GM23338 (cell line): ENCODE results near the gene KIF21A. TPM values are rescaled to one million over a fixed set of nuclear protein-coding genes. Genes with fewer than 3 reads are reported as not detected.

ENCODE experiments used
- ATAC-seq: fragments of 200-7000 bp; cut with Tn5 transposase; 3 replicates; pipeline ENCODE4 v1.9.1; 2020
- DNase-seq: peaks from one replicate; pipeline ENCODE4 v3.0.0-alpha.2; 2015; ENCODE audit warnings: low spot score
- H2AFZ ChIP-seq: fragments of 200-600 bp; sonication (generic); 2 replicates; pipeline ENCODE4 v1.8.0; 2016; ENCODE audit warnings: antibody characterized with exemption, mild to moderate bottlenecking, moderate library complexity
- H3F3A ChIP-seq: fragments of 200-600 bp; sonication (generic); replicated peaks from 2 replicates; pipeline ENCODE4 v1.8.0; 2017; ENCODE audit warnings: antibody characterized with exemption, mixed run types, low read depth
- H3K27ac ChIP-seq: fragments of 200-600 bp; sonication (generic); 2 replicates; pipeline ENCODE4 v1.6.1; 2016; ENCODE audit warnings: low read depth
- H3K27me3 ChIP-seq: fragments of 200-600 bp; sonication (generic); 2 replicates; pipeline ENCODE4 v1.8.0; 2016; ENCODE audit warnings: mild to moderate bottlenecking, mixed run types, moderate library complexity; ENCODE audit not compliant: insufficient read depth
- H3K36me3 ChIP-seq: fragments of 200-600 bp; sonication (generic); 2 replicates; pipeline ENCODE4 v1.8.0; 2016; ENCODE audit warnings: mild to moderate bottlenecking; ENCODE audit not compliant: insufficient read depth
- H3K4me1 ChIP-seq: fragments of 200-600 bp; sonication (generic); 2 replicates; pipeline ENCODE4 v1.8.0; 2016; ENCODE audit warnings: mild to moderate bottlenecking, moderate library complexity; ENCODE audit not compliant: insufficient read depth
- H3K4me2 ChIP-seq: fragments of 200-600 bp; sonication (generic); 2 replicates; pipeline ENCODE4 v1.7.1; 2017; ENCODE audit warnings: mixed run types
- H3K4me3 ChIP-seq: fragments of 200-600 bp; sonication (generic); 2 replicates; pipeline ENCODE4 v1.6.1; 2016; ENCODE audit warnings: mixed run types
- H3K79me2 ChIP-seq: fragments of 200-600 bp; sonication (generic); replicated peaks from 2 replicates; pipeline ENCODE4 v1.8.0; 2017; ENCODE audit warnings: mild to moderate bottlenecking; ENCODE audit not compliant: insufficient read depth
- H3K9me2 ChIP-seq: fragments of 200-600 bp; sonication (generic); 2 replicates; pipeline ENCODE4 v1.8.0; 2017; ENCODE audit not compliant: insufficient read depth
- H4K20me1 ChIP-seq: fragments of 200-600 bp; sonication (generic); replicated peaks from 2 replicates; pipeline ENCODE4 v1.8.0; 2017; ENCODE audit warnings: mild to moderate bottlenecking; ENCODE audit not compliant: insufficient read depth
- H3K27ac Mint-ChIP-seq: 2 replicates; pipeline ENCODE4 v1.8.0; 2020; ENCODE audit warnings: inconsistent platforms, mild to moderate bottlenecking, moderate library complexity, mixed read lengths
- H3K27me3 Mint-ChIP-seq: 3 replicates; pipeline ENCODE4 v1.8.0; 2022; ENCODE audit warnings: low read depth, mild to moderate bottlenecking, moderate library complexity, mixed read lengths, inconsistent platforms; ENCODE audit not compliant: insufficient read depth, poor library complexity
- H3K36me3 Mint-ChIP-seq: 3 replicates; pipeline ENCODE4 v1.8.0; 2021; ENCODE audit warnings: low read depth, mild to moderate bottlenecking, inconsistent platforms, moderate library complexity, mixed read lengths
- H3K4me1 Mint-ChIP-seq: 3 replicates; pipeline ENCODE4 v1.8.0; 2020; ENCODE audit warnings: mild to moderate bottlenecking, inconsistent platforms, mixed read lengths
- H3K4me3 Mint-ChIP-seq: 3 replicates; pipeline ENCODE4 v1.8.0; 2021; ENCODE audit warnings: moderate library complexity, mild to moderate bottlenecking, inconsistent platforms, mixed read lengths
- H3K9me3 Mint-ChIP-seq: 3 replicates; pipeline ENCODE4 v1.8.0; 2020; ENCODE audit warnings: moderate library complexity, mild to moderate bottlenecking, inconsistent platforms, mixed read lengths
- CTCF ChIP-seq, 2 experiments: fragments of 200-600 bp in 1 of 2; sonication (generic) in 1 of 2; conservative IDR thresholded peaks; 2 replicates each; pipeline versions ENCODE4 v1.5.1 to v1.6.1; 2016 to 2017; ENCODE audit warnings: antibody characterized with exemption in 2 of 2, low read depth in 2 of 2, mild to moderate bottlenecking in 2 of 2, moderate library complexity in 1 of 2
- ETS1 ChIP-seq: IDR thresholded peaks from 2 replicates; pipeline ENCODE4 v1.6.1; 2016; ENCODE audit warnings: antibody characterized with exemption
- EZH2 ChIP-seq: fragments of 200-600 bp; sonication (generic); IDR thresholded peaks from one replicate; pipeline ENCODE4 v1.8.0; 2017; ENCODE audit warnings: antibody characterized with exemption, mild to moderate bottlenecking, low read depth; ENCODE audit not compliant: unreplicated experiment
- EZH2phosphoT487 ChIP-seq: fragments of 200-600 bp; sonication (generic); IDR thresholded peaks from one replicate; pipeline ENCODE4 v1.8.1; 2018; ENCODE audit warnings: antibody characterized with exemption; ENCODE audit not compliant: unreplicated experiment
- JUNB ChIP-seq: IDR thresholded peaks from one replicate; pipeline ENCODE4 v1.6.1; 2016; ENCODE audit warnings: antibody characterized with exemption; ENCODE audit not compliant: unreplicated experiment
- NANOG ChIP-seq: IDR thresholded peaks from 2 replicates; pipeline ENCODE4 v1.6.1; 2016; ENCODE audit warnings: antibody characterized with exemption, borderline replicate concordance
- POLR2AphosphoS5 ChIP-seq: IDR thresholded peaks from 2 replicates; pipeline ENCODE4 v1.6.1; 2016; ENCODE audit warnings: antibody characterized with exemption, low read depth
- STAT1 ChIP-seq: IDR thresholded peaks from one replicate; pipeline ENCODE4 v1.6.1; 2016; ENCODE audit warnings: antibody characterized with exemption; ENCODE audit not compliant: unreplicated experiment
- ZNF114 ChIP-seq: fragments of 250-450 bp; sonication (Bioruptor Pico); IDR thresholded peaks from 2 replicates; pipeline ENCODE4 v1.5.0; 2020; ENCODE audit warnings: mild to moderate bottlenecking, moderate library complexity
- ZNF331 ChIP-seq: fragments of 250-450 bp; sonication (Bioruptor Pico); IDR thresholded peaks from 2 replicates; pipeline ENCODE4 v1.5.0; 2020; ENCODE audit warnings: low read depth, mild to moderate bottlenecking, moderate library complexity
- polyA plus RNA-seq: library from polyadenylated mRNA; unstranded; fragments of >200 nt; fragmentation: Nextera tagmentation; extraction: Ambion mirVana; gene quantifications from 2 replicates; pipeline ENCODE4 v1.2.1, GENCODE V29; 2016
- total RNA-seq: library from RNA; depleted of rRNA; stranded (reverse); fragments of >200 nt; shearing (Covaris generic); gene quantifications from 2 replicates; pipeline ENCODE4 v1.2.3, GENCODE V29; 2014
- TF ChIP-seq, protein P1 (sequence below): fragments of 250-450 bp; sonication (Bioruptor Pico); IDR thresholded peaks from 2 replicates; pipeline ENCODE4 v1.5.0; 2020; ENCODE audit warnings: mild to moderate bottlenecking, moderate library complexity

The KIF21A gene
- total and polyA plus RNA-seq, 2 experiments from 2014 or later: 28.8 to 32.0 TPM

- Histone ChIP-seq H3K79me2 (no peaks in the 10 kb centered on the region), H2AFZ (no peak overlapping the region), H3K9me2 (no peaks in the 10 kb centered on the region), H3K36me3 (no peaks in the 10 kb centered on the region), H3F3A (no peaks in the 10 kb centered on the region), H3K27me3 (no peaks in the 10 kb centered on the region), H4K20me1 (no peaks in the 10 kb centered on the region), H3K4me2 (no peak overlapping the region), H3K4me3 (no peak overlapping the region), H3K4me1 (no peaks in the 10 kb centered on the region; the same call in 1 of the 2 replicates), H3K27ac (no peak overlapping the region)
- DNase-seq (no peak), ATAC-seq (no peak)
- TF ChIP-seq CTCF (conservative IDR thresholded peaks at IDR 0.05; ENCODE audit: low read depth in 2 of 2) (peak in 1 of 2 experiments; percentile 34; a peak in 2 of 4 replicates), JUNB (no peak)
- no peaks in the 10 kb centered on the region for H3K9me3 Mint-ChIP-seq
- H3K27me3 Mint-ChIP-seq: peaks cover 2% of the 10 kb centered on the region
- no peak overlapping the region for H3K4me3 Mint-ChIP-seq
- peaks cover 39% of the 10 kb centered on the region for H3K36me3 Mint-ChIP-seq
- peaks cover 5% of the 10 kb centered on the region; the same call in 2 of the 3 replicates for H3K4me1 Mint-ChIP-seq
- no peak overlapping the region for H3K27ac Mint-ChIP-seq
Measured at GRCh38 chr12:39365364-39366001, 77.4 kb downstream of the KIF21A start.

GRCh38 chr12:39364196-39364595 lies 78.7 kb downstream of the KIF21A start:
- no peaks in the 10 kb centered on the region for H3K36me3 ChIP-seq
- H3K27me3 Mint-ChIP-seq: peaks cover 2% of the 10 kb centered on the region
- H3K4me1 Mint-ChIP-seq: peaks cover 5% of the 10 kb centered on the region; the same call in 2 of the 3 replicates
- H3K9me2 ChIP-seq: no peaks in the 10 kb centered on the region
- H3K79me2 ChIP-seq: no peaks in the 10 kb centered on the region
- no peaks in the 10 kb centered on the region for H3K27me3 ChIP-seq
- no peaks in the 10 kb centered on the region for H3K9me3 Mint-ChIP-seq
- H4K20me1 ChIP-seq: no peaks in the 10 kb centered on the region
- peaks cover 41% of the 10 kb centered on the region for H3K36me3 Mint-ChIP-seq
- H3K4me1 ChIP-seq: no peaks in the 10 kb centered on the region; the same call in 1 of the 2 replicates
- H2AFZ ChIP-seq: no peak overlapping the region
- no peak overlapping the region for H3K4me3 Mint-ChIP-seq
- no peak for ATAC-seq
- H3K4me3 ChIP-seq: no peak overlapping the region
- DNase-seq: no peak
- H3K27ac ChIP-seq: no peak overlapping the region
- H3K4me2 ChIP-seq: no peak overlapping the region
- no peaks in the 10 kb centered on the region for H3F3A ChIP-seq
- no peak overlapping the region for H3K27ac Mint-ChIP-seq
- TF ChIP-seq ZNF331 (no peak), JUNB (no peak), EZH2phosphoT487 (no peak), EZH2 (no peak), ETS1 (no peak), ZNF114 (CRISPR knock-in tag) (no peak), POLR2AphosphoS5 (no peak), NANOG (no peak), STAT1 (no peak)
- TF ChIP-seq, protein P1, sequence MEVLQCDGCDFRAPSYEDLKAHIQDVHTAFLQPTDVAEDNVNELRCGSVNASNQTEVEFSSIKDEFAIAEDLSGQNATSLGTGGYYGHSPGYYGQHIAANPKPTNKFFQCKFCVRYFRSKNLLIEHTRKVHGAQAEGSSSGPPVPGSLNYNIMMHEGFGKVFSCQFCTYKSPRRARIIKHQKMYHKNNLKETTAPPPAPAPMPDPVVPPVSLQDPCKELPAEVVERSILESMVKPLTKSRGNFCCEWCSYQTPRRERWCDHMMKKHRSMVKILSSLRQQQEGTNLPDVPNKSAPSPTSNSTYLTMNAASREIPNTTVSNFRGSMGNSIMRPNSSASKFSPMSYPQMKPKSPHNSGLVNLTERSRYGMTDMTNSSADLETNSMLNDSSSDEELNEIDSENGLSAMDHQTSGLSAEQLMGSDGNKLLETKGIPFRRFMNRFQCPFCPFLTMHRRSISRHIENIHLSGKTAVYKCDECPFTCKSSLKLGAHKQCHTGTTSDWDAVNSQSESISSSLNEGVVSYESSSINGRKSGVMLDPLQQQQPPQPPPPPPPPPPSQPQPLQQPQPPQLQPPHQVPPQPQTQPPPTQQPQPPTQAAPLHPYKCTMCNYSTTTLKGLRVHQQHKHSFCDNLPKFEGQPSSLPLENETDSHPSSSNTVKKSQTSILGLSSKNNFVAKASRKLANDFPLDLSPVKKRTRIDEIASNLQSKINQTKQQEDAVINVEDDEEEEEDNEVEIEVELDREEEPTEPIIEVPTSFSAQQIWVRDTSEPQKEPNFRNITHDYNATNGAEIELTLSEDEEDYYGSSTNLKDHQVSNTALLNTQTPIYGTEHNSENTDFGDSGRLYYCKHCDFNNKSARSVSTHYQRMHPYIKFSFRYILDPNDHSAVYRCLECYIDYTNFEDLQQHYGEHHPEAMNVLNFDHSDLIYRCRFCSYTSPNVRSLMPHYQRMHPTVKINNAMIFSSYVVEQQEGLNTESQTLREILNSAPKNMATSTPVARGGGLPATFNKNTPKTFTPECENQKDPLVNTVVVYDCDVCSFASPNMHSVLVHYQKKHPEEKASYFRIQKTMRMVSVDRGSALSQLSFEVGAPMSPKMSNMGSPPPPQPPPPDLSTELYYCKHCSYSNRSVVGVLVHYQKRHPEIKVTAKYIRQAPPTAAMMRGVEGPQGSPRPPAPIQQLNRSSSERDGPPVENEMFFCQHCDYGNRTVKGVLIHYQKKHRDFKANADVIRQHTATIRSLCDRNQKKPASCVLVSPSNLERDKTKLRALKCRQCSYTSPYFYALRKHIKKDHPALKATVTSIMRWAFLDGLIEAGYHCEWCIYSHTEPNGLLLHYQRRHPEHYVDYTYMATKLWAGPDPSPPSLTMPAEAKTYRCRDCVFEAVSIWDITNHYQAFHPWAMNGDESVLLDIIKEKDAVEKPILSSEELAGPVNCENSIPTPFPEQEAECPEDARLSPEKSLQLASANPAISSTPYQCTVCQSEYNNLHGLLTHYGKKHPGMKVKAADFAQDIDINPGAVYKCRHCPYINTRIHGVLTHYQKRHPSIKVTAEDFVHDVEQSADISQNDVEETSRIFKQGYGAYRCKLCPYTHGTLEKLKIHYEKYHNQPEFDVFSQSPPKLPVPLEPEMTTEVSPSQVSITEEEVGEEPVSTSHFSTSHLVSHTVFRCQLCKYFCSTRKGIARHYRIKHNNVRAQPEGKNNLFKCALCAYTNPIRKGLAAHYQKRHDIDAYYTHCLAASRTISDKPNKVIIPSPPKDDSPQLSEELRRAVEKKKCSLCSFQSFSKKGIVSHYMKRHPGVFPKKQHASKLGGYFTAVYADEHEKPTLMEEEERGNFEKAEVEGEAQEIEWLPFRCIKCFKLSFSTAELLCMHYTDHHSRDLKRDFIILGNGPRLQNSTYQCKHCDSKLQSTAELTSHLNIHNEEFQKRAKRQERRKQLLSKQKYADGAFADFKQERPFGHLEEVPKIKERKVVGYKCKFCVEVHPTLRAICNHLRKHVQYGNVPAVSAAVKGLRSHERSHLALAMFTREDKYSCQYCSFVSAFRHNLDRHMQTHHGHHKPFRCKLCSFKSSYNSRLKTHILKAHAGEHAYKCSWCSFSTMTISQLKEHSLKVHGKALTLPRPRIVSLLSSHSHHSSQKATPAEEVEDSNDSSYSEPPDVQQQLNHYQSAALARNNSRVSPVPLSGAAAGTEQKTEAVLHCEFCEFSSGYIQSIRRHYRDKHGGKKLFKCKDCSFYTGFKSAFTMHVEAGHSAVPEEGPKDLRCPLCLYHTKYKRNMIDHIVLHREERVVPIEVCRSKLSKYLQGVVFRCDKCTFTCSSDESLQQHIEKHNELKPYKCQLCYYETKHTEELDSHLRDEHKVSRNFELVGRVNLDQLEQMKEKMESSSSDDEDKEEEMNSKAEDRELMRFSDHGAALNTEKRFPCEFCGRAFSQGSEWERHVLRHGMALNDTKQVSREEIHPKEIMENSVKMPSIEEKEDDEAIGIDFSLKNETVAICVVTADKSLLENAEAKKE (CRISPR knock-in tag): no peak
